H1 (cell line): ENCODE results near the gene HMCN2. TPM values are rescaled to one million over a fixed set of nuclear protein-coding genes. Genes with fewer than 3 reads are reported as not detected.

Experiments used
- CTCF ChIA-PET: fragments of 300-600 bp; sonication (Branson Sonifier 250); formaldehyde crosslinking; loops from one replicate; lab custom pipeline; 2021; ENCODE audit not compliant: partially characterized antibody; lab: Charles Lee
- POLR2A ChIA-PET: fragments of 300-600 bp; sonication (Branson Sonifier 250); formaldehyde crosslinking; loops from one replicate; lab custom pipeline; 2021; ENCODE audit warnings: inconsistent platforms; ENCODE audit not compliant: partially characterized antibody; lab: Charles Lee
- DNase-seq, 2 experiments: peaks; one replicate each; pipeline versions ENCODE4 v3.0.0 to v3.0.0-alpha.2; 2010 to 2022; ENCODE audit warnings: low spot score in 2 of 2, low read depth in 1 of 2, mixed read lengths in 1 of 2
- FAIRE-seq: peaks from 2 replicates; lab custom pipeline; 2011; peaks lifted over from hg19 to GRCh38; lab: Jason Lieb, UNC
- H2AFZ ChIP-seq: 2 replicates; pipeline ENCODE4 v1.8.1; 2012; ENCODE audit warnings: low read length, inconsistent platforms
- H2AK5ac ChIP-seq: 2 replicates; pipeline ENCODE4 v1.6.1; 2013; ENCODE audit warnings: low read depth, low read length
- H2BK120ac ChIP-seq: replicated peaks from 2 replicates; pipeline ENCODE3; 2013; ENCODE audit warnings: low read depth, low read length, inconsistent platforms
- H2BK12ac ChIP-seq: 2 replicates; pipeline ENCODE4 v1.6.1; 2013; ENCODE audit warnings: low read depth, low read length
- H2BK15ac ChIP-seq: 2 replicates; pipeline ENCODE4 v1.6.1; 2013; ENCODE audit warnings: low read length
- H2BK20ac ChIP-seq: 2 replicates; pipeline ENCODE4 v1.6.1; 2013; ENCODE audit warnings: low read length
- H2BK5ac ChIP-seq: 2 replicates; pipeline ENCODE4 v1.6.1; 2013; ENCODE audit warnings: low read depth, low read length
- H3K14ac ChIP-seq: 2 replicates; pipeline ENCODE4 v1.6.1; 2013; ENCODE audit warnings: inconsistent platforms; ENCODE audit not compliant: insufficient read length
- H3K18ac ChIP-seq: 2 replicates; pipeline ENCODE4 v1.6.1; 2013; ENCODE audit warnings: low read length; ENCODE audit errors: extremely low read depth
- H3K23ac ChIP-seq: 2 replicates; pipeline ENCODE4 v1.6.1; 2013; ENCODE audit warnings: inconsistent platforms; ENCODE audit not compliant: insufficient read length
- H3K23me2 ChIP-seq: 2 replicates; pipeline ENCODE4 v1.6.1; 2013; ENCODE audit warnings: low read depth, low read length
- H3K27ac ChIP-seq: 2 replicates; pipeline ENCODE4 v1.6.1; 2011; ENCODE audit warnings: low read depth, low read length, inconsistent platforms
- H3K27me3 ChIP-seq, 4 experiments: replicated peaks in 1 of 4; 1 replicate in 1 of 4; 2 replicates in 3 of 4; pipeline versions ENCODE4 v1.6.1 to v1.8.1; 2011 to 2013; ENCODE audit warnings: low read length in 3 of 4, mild to moderate bottlenecking in 3 of 4, inconsistent platforms in 2 of 4, mixed read lengths in 2 of 4, moderate library complexity in 1 of 4; ENCODE audit not compliant: control insufficient read depth in 3 of 4, insufficient read depth in 3 of 4; ENCODE audit errors: extremely low read depth in 1 of 4
- H3K36me3 ChIP-seq, 4 experiments: 2 replicates each; pipeline versions ENCODE4 v1.6.1 to v1.8.1; 2011 to 2013; ENCODE audit warnings: mild to moderate bottlenecking in 4 of 4, low read length in 3 of 4, moderate library complexity in 2 of 4, control low read depth in 1 of 4, inconsistent platforms in 1 of 4; ENCODE audit not compliant: insufficient read depth in 4 of 4, control insufficient read depth in 2 of 4
- H3K4ac ChIP-seq: replicated peaks from 2 replicates; pipeline ENCODE3; 2013; ENCODE audit warnings: low read length, low read depth, mixed read lengths, inconsistent platforms; ENCODE audit not compliant: insufficient read length
- H3K4me1 ChIP-seq, 4 experiments: replicated peaks in 1 of 4; 1 replicate in 1 of 4; 2 replicates in 3 of 4; pipeline versions ENCODE4 v1.6.1 to v1.8.1; 2011 to 2013; ENCODE audit warnings: low read length in 3 of 4, inconsistent platforms in 2 of 4, mixed read lengths in 1 of 4; ENCODE audit not compliant: insufficient read depth in 4 of 4, control insufficient read depth in 3 of 4
- H3K4me2 ChIP-seq, 2 experiments: 2 replicates each; pipeline versions ENCODE4 v1.6.1 to v1.8.1; 2011 to 2013; ENCODE audit warnings: low read depth in 2 of 2, low read length in 2 of 2, control low read depth in 1 of 2, inconsistent platforms in 1 of 2, mild to moderate bottlenecking in 1 of 2; ENCODE audit not compliant: insufficient read depth in 1 of 2
- H3K4me3 ChIP-seq, 4 experiments: fragments of 200-600, 300-600 bp in 1 of 4; sonication (generic), shearing (Covaris generic), sonication (Bioruptor Twin) in 1 of 4; 2 replicates each; pipeline versions ENCODE4 v1.5.1 to v1.8.1; 2011 to 2016; ENCODE audit warnings: low read length in 4 of 4, low read depth in 3 of 4, control low read depth in 2 of 4, inconsistent platforms in 2 of 4, mild to moderate bottlenecking in 2 of 4, mixed read lengths in 1 of 4, moderate library complexity in 1 of 4; ENCODE audit not compliant: insufficient read depth in 2 of 4; ENCODE audit errors: extremely low read depth in 1 of 4
- H3K56ac ChIP-seq: replicated peaks from 2 replicates; pipeline ENCODE3; 2013; ENCODE audit warnings: low read depth, mild to moderate bottlenecking, mixed read lengths, low read length, inconsistent platforms; ENCODE audit not compliant: insufficient read length
- H3K79me1 ChIP-seq: 2 replicates; pipeline ENCODE4 v1.6.1; 2013; ENCODE audit warnings: low read depth, low read length, control low read depth
- H3K79me2 ChIP-seq, 2 experiments: 2 replicates each; pipeline versions ENCODE4 v1.6.1 to v1.8.1; 2012 to 2013; ENCODE audit warnings: low read length in 2 of 2, mild to moderate bottlenecking in 2 of 2, inconsistent platforms in 1 of 2; ENCODE audit not compliant: insufficient read depth in 2 of 2, control insufficient read depth in 1 of 2
- H3K9ac ChIP-seq, 4 experiments: replicated peaks in 1 of 4; 1 replicate in 1 of 4; 2 replicates in 3 of 4; pipeline versions ENCODE4 v1.6.1 to v1.8.1; 2011 to 2013; ENCODE audit warnings: low read depth in 3 of 4, low read length in 3 of 4, control low read depth in 2 of 4, mild to moderate bottlenecking in 2 of 4, moderate library complexity in 2 of 4, inconsistent platforms in 1 of 4; ENCODE audit errors: extremely low read depth in 1 of 4
- H3K9me3 ChIP-seq, 2 experiments: 2 replicates each; pipeline versions ENCODE4 v1.6.1 to v1.8.1; 2012 to 2013; ENCODE audit warnings: mild to moderate bottlenecking in 2 of 2, moderate library complexity in 2 of 2, control low read depth in 1 of 2, inconsistent platforms in 1 of 2, low read depth in 1 of 2, low read length in 1 of 2, mixed read lengths in 1 of 2; ENCODE audit not compliant: insufficient read depth in 2 of 2
- H4K20me1 ChIP-seq, 2 experiments: replicated peaks in 1 of 2; 2 replicates each; pipeline versions ENCODE3 to v1.8.1; 2011 to 2013; ENCODE audit warnings: inconsistent platforms in 2 of 2, low read length in 2 of 2, mild to moderate bottlenecking in 1 of 2; ENCODE audit not compliant: insufficient read depth in 2 of 2, control insufficient read depth in 1 of 2
- H4K5ac ChIP-seq: 2 replicates; pipeline ENCODE4 v1.6.1; 2013; ENCODE audit warnings: low read length, low read depth, mixed read lengths, inconsistent platforms; ENCODE audit not compliant: insufficient read length
- H4K8ac ChIP-seq: 2 replicates; pipeline ENCODE4 v1.8.0; 2013; ENCODE audit warnings: mild to moderate bottlenecking, moderate library complexity, low read length, inconsistent platforms; ENCODE audit not compliant: insufficient read depth; ENCODE audit errors: extremely low read depth
- H4K91ac ChIP-seq: replicated peaks from 2 replicates; pipeline ENCODE3; 2013; ENCODE audit warnings: low read length, mixed read lengths, inconsistent platforms; ENCODE audit not compliant: insufficient read length
- BCL11A ChIP-seq, 2 experiments: IDR thresholded peaks; one replicate each; pipeline ENCODE4 v1.6.1; 2011; ENCODE audit warnings: low read depth in 2 of 2, low read length in 2 of 2, mild to moderate bottlenecking in 2 of 2
- CBX5 ChIP-seq: fragments of 300-800, 300-1000 bp; sonication (generic); IDR thresholded peaks from 2 replicates; pipeline ENCODE4 v1.7.1; 2016; ENCODE audit warnings: antibody characterized with exemption, low read length, low read depth
- GTF2F1 ChIP-seq: IDR thresholded peaks from 2 replicates; pipeline ENCODE4 v1.6.1; 2012; ENCODE audit warnings: low read depth, low read length, improper control_type of control experiment, borderline replicate concordance
- KDM4A ChIP-seq: IDR thresholded peaks from one replicate; pipeline ENCODE4 v1.7.1; 2012; ENCODE audit warnings: low read depth, mild to moderate bottlenecking, moderate library complexity, low read length, inconsistent platforms; ENCODE audit not compliant: severe bottlenecking
- NANOG ChIP-seq: IDR thresholded peaks from 2 replicates; pipeline ENCODE4 v1.6.1; 2011; ENCODE audit warnings: low read length, low read depth, mild to moderate bottlenecking, inconsistent platforms; ENCODE audit not compliant: insufficient read depth, poor library complexity, severe bottlenecking
- NRF1 ChIP-seq: IDR thresholded peaks from 2 replicates; pipeline ENCODE4 v1.6.1; 2011; ENCODE audit warnings: mild to moderate bottlenecking, low read depth, low read length, improper control_type of control experiment
- PHF8 ChIP-seq: fragments of 200-600 bp; sonication (generic); conservative IDR thresholded peaks from 2 replicates; pipeline ENCODE4 v1.7.1; 2012; ENCODE audit warnings: low read depth, mild to moderate bottlenecking, inconsistent platforms, low read length, moderate library complexity
- RAD21 ChIP-seq, 2 experiments: IDR thresholded peaks in 1 of 2; conservative IDR thresholded peaks in 1 of 2; 2 replicates each; pipeline ENCODE4 v1.6.1; 2011; ENCODE audit warnings: low read depth in 2 of 2, low read length in 2 of 2, improper control_type of control experiment in 1 of 2, inconsistent platforms in 1 of 2, mild to moderate bottlenecking in 1 of 2, moderate library complexity in 1 of 2
- RFX5 ChIP-seq: IDR thresholded peaks from 2 replicates; pipeline ENCODE4 v1.6.1; 2011; ENCODE audit warnings: low read depth, low read length, improper control_type of control experiment, borderline replicate concordance
- SIRT6 ChIP-seq: IDR thresholded peaks from one replicate; pipeline ENCODE4 v1.7.1; 2012; ENCODE audit warnings: low read length, inconsistent platforms
- SIX5 ChIP-seq: IDR thresholded peaks from 2 replicates; pipeline ENCODE4 v1.6.1; 2011; ENCODE audit warnings: mild to moderate bottlenecking, low read depth, low read length
- TAF1 ChIP-seq: IDR thresholded peaks from 2 replicates; pipeline ENCODE4 v1.6.1; 2011; ENCODE audit warnings: mild to moderate bottlenecking, low read depth, low read length
- TAF7 ChIP-seq: optimal IDR thresholded peaks from 2 replicates; pipeline ENCODE3; 2011; ENCODE audit warnings: low read depth, mild to moderate bottlenecking, inconsistent platforms, low read length, moderate library complexity, borderline replicate concordance
- YY1 ChIP-seq: IDR thresholded peaks from 2 replicates; pipeline ENCODE4 v1.6.1; 2011; ENCODE audit warnings: low read depth, mild to moderate bottlenecking, low read length
- WGBS, 2 experiments: shearing (Covaris generic) in 1 of 2; methylation state at CpG; one replicate each; pipeline versions ENCODE4 v1.1.6 to v1.1.7; 2013 to 2015; ENCODE audit warnings: low lambda C conversion rate in 2 of 2, mixed read lengths in 2 of 2, inconsistent platforms in 1 of 2, low coverage in 1 of 2, missing lambda C conversion rate in 1 of 2; ENCODE audit not compliant: insufficient replicate concordance in 2 of 2, insufficient coverage in 1 of 2, insufficient read length in 1 of 2; ENCODE audit errors: extremely low coverage in 1 of 2, missing lambda C conversion rate in 1 of 2; 5-methylcytosine and 5-hydroxymethylcytosine counted together
- polyA plus RNA-seq, 7 experiments: library from polyadenylated mRNA; depleted of rRNA in 3 of 7; stranded (reverse) in 5 of 7; unstranded in 2 of 7; fragments of >200 nt in 5 of 7; fragments of 200-250 nt in 2 of 7; gene quantifications; 1 replicate in 5 of 7; 2 replicates in 1 of 7; 4 replicates in 1 of 7; pipeline versions ENCODE4 v1.2.1 to v1.2.3, GENCODE V29; 2011 to 2013; ENCODE audit warnings: missing spikeins in 2 of 7, mixed read lengths in 2 of 7
- total RNA-seq: library from RNA; stranded (reverse); fragmentation: NEBNext Ultra II Directional; extraction: Animal tissue kit (Norgen Biotek cat#: 25700); gene quantifications from 2 replicates; pipeline ENCODE4 v1.2.1, GENCODE V29; 2021

The HMCN2 gene
- total and polyA plus RNA-seq, 2 of the 8 experiments (the other 6 are each of a cell fraction or from before 2014, with no cell fraction given), result 5.0 to 9.1 TPM

- H3K27me3 ChIP-seq, result no peaks in the 10 kb centered on the region
- WGBS, 2 experiments, result 91% methylated on average over 8 of the region's 8 CpGs; no CpG with 5 or more reads in 1 of the 2 experiments
- no peak overlapping the region for H3K56ac ChIP-seq
- CTCF ChIA-PET, result interaction anchor here (1.0 to 1.8 kb wide), 2 partner anchors 60 kb away, joined by 3 to 5 read pairs; no protein-coding TSS in a partner anchor
- no peak overlapping the region for H2AFZ ChIP-seq
- no peak overlapping the region for H2BK20ac ChIP-seq
- no peak overlapping the region for H4K5ac ChIP-seq
- no peaks in the 10 kb centered on the region; a peak in 1 of 4 replicates for H3K9me3 ChIP-seq
- no peak overlapping the region for H3K23ac ChIP-seq
- no peak overlapping the region for H2BK12ac ChIP-seq
- no peak overlapping the region for H3K9ac ChIP-seq
- H3K27ac ChIP-seq, result no peak overlapping the region
- H2BK15ac ChIP-seq, result no peak overlapping the region
- no peak overlapping the region for H2BK120ac ChIP-seq
- H4K8ac ChIP-seq, result no peak overlapping the region
- H3K18ac ChIP-seq, result no peak overlapping the region
- peaks cover 0 to 5% (median 0%) of the 10 kb centered on the region in 4 experiments; a peak in 1 of 7 replicates for H3K4me1 ChIP-seq
- no peak overlapping the region for H3K4me2 ChIP-seq
- POLR2A ChIA-PET, result interaction anchor here (0.9 to 1.3 kb wide), 2 partner anchors 17 to 23 kb away, joined by 3 read pairs; no protein-coding TSS in a partner anchor
- no peak overlapping the region for H2AK5ac ChIP-seq
- H3K4me3 ChIP-seq, result no peak overlapping the region
- H4K91ac ChIP-seq, result no peak overlapping the region
- no peaks in the 10 kb centered on the region for H3K79me2 ChIP-seq
- no peak overlapping the region for H2BK5ac ChIP-seq
- no peaks in the 10 kb centered on the region for H3K23me2 ChIP-seq
- no peak overlapping the region for H3K14ac ChIP-seq
- no peak for DNase-seq
- H3K36me3 ChIP-seq, result peaks cover 0 to 6% (median 0%) of the 10 kb centered on the region in 4 experiments; a peak in 1 of 8 replicates
- no peak for FAIRE-seq
- H4K20me1 ChIP-seq, result no peaks in the 10 kb centered on the region
- no peaks in the 10 kb centered on the region for H3K79me1 ChIP-seq
- no peak overlapping the region for H3K4ac ChIP-seq
- no peak for TF ChIP-seq NANOG
- no peak for TF ChIP-seq GTF2F1
- no peak for TF ChIP-seq NRF1
- no peak for TF ChIP-seq RFX5
- TF ChIP-seq BCL11A (IDR thresholded peaks at IDR 0.05; ENCODE audit: low read depth in 2 of 2, low read length in 2 of 2), result no peak
- no peak for TF ChIP-seq YY1
- no peak for TF ChIP-seq CBX5
- TF ChIP-seq TAF1, result no peak
- TF ChIP-seq SIX5, result no peak
- no peak for TF ChIP-seq PHF8
- TF ChIP-seq SIRT6, result no peak
- TF ChIP-seq TAF7, result no peak
- TF ChIP-seq RAD21 (IDR thresholded peaks at IDR 0.05 in 1 of 2, conservative IDR thresholded peaks at IDR 0.05 in 1 of 2; ENCODE audit: low read depth in 2 of 2, low read length in 2 of 2), result no peak
- no peak for TF ChIP-seq KDM4A
These were observed 121.8 kb downstream of the HMCN2 start for GRCh38 chr9:130387398-130387797.
